Heart right ventricle (tissue), 16 donors: ENCODE data around the gene PLCL2. TPM values are rescaled to one million over a fixed set of nuclear protein-coding genes. Genes with fewer than 3 reads are reported as not detected.
A peak's percentile ranks its signal among the peaks of the same experiment; 100 is the strongest.

Source experiments
- ATAC-seq, 8 donors: fragments of 200-7000 bp; cut with Tn5 transposase; one replicate each; pipeline ENCODE4 v1.9.1; 2020; ENCODE audit warnings: mild to moderate bottlenecking in 8 of 8, moderate library complexity in 8 of 8, moderate number of reproducible peaks in 1 of 8
- DNase-seq, 2 donors: peaks; one replicate each; pipeline ENCODE4 v3.0.0-alpha.2; 2020
- H3K27ac ChIP-seq, 10 donors: fragments of 200-600 bp; sonication (generic) in 2 of 10; one replicate each; pipeline versions ENCODE4 v1.5.0 to v1.8.0; 2020 to 2022; ENCODE audit warnings: mild to moderate bottlenecking in 3 of 10
- H3K27me3 ChIP-seq, 7 donors: fragments of 200-600 bp; one replicate each; pipeline ENCODE4 v1.8.0; 2021 to 2022; ENCODE audit warnings: mild to moderate bottlenecking in 2 of 7
- H3K36me3 ChIP-seq, 9 donors: fragments of 200-600 bp; sonication (generic) in 1 of 9; one replicate each; pipeline versions ENCODE4 v1.5.0 to v1.8.0; 2020 to 2022; ENCODE audit warnings: mild to moderate bottlenecking in 2 of 9
- H3K4me1 ChIP-seq, 9 donors: fragments of 200-600 bp; sonication (generic) in 1 of 9; one replicate each; pipeline versions ENCODE4 v1.5.0 to v1.8.0; 2020 to 2022; ENCODE audit warnings: mild to moderate bottlenecking in 4 of 9
- H3K4me3 ChIP-seq, 10 donors: fragments of 200-600 bp; sonication (generic) in 2 of 10; one replicate each; pipeline versions ENCODE4 v1.5.0 to v1.8.0; 2020 to 2022; ENCODE audit warnings: mild to moderate bottlenecking in 7 of 10, moderate library complexity in 2 of 10
- H3K9me3 ChIP-seq, 11 donors: fragments of 200-600 bp in 10 of 11; sonication (generic) in 2 of 11; one replicate each; pipeline versions ENCODE4 v1.5.0 to v1.8.0; 2013 to 2022; ENCODE audit warnings: mild to moderate bottlenecking in 2 of 11, control low read depth in 1 of 11, moderate library complexity in 1 of 11
- WGBS, 2 donors: extraction: QIAGEN DNeasy Blood & Tissue Kit; methylation state at CpG; one replicate each; pipeline ENCODE4 v1.1.7; 2013; ENCODE audit warnings: inconsistent platforms in 1 of 2; 5-methylcytosine and 5-hydroxymethylcytosine counted together
- intact Hi-C, 10 donors: fragments of 100-400 bp; cut with DNase I; formaldehyde crosslinking; loops; one replicate each; pipeline versions ENCODE4 v1.11.1 to v1.14.2; 2022
- polyA plus RNA-seq, 2 donors: library from polyadenylated mRNA; stranded (reverse); fragments of 200-250 nt; gene quantifications; one replicate each; pipeline ENCODE4 v1.2.3, GENCODE V29; 2013
- total RNA-seq, 10 donors: library from RNA; stranded (reverse); fragmentation: NEBNext Ultra II Directional in 3 of 10; extraction: Animal tissue kit (Norgen Biotek cat#: 25700) in 3 of 10; gene quantifications; one replicate each; pipeline versions ENCODE4 v1.2.1 to v1.2.4, GENCODE V29; 2021 to 2023
- TF ChIP-seq, protein P1 (sequence below), 9 donors: fragments of 200-600 bp; sonication (generic) in 2 of 9; IDR thresholded peaks; one replicate each; pipeline versions ENCODE4 v1.5.0 to v1.8.0; 2021 to 2022; ENCODE audit warnings: antibody characterized with exemption in 9 of 9, mild to moderate bottlenecking in 5 of 9, moderate library complexity in 1 of 9
- donor health status: Arrhythmogenic right ventricular cardiomyopathy.
- donor health status: ischemic (EF 13 %, LVEDD 7.1; RV severe dilation, severe dysfunction).
- donor health status: healthy with polysubstance abuse.
- donor health status: DM: no; HTN: yes; CAD: no.
- donor health status: DM: no; HTN: no; CAD: no.
- donor health status: ischemic (EF 25% LVEDD 6.9; RV normal size, moderate dysfunction).
- donor health status: ischemic (EF 25% LVEDD 5.7; RV mildly dilated, moderate dysfunction).
- donor health status: healthy.
- donor health status: DM: yes; HTN: yes; CAD: no.
- donor health status: Ischemic cardiomyopathy.
- donor health status: ischemic (EF 35%, LVEDD 5.7; RV mildly dilated, moderate dysfunction).
- donor health status: nonischemic (EF 11% LVEDD 7.7; RV severe dilation, severe dysfunction).
- donor health status: DM: yes; HTN: yes; CAD: no.
- donor health status: PGD.
- donor health status: ischemic (EF 29% LVEDD 5.4; RV normal size, mild dysfunction).
- donor health status: nonischemic (EF 23%, LVEDD 6.1; RV moderate dilation, normal function).

The PLCL2 gene
- total and polyA plus RNA-seq, 12 donors: 8.7 to 79.8 (median 53.0) TPM

DNA sequence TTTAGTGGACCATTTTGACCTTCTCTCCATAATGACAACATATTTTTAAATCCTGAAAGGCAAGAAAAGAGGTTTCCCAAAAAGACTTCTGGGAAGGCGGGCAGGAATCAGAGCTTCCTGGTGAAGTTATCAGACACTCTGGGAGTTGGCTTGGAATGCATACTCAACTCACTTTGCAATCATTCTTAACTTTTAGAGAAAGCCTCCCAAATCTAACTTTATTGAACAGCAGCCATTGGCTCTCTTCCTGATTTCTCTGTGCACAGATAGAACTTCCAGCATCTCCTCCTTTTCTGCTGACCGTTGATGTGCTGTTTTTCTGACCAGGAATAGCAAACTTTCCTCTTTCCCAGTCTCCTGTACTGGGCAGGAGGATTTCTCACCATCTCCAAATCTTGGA, 44.6 kb downstream of the PLCL2 start:
- peak in 1 of 8 donors; percentile 34 for ATAC-seq

DNA sequence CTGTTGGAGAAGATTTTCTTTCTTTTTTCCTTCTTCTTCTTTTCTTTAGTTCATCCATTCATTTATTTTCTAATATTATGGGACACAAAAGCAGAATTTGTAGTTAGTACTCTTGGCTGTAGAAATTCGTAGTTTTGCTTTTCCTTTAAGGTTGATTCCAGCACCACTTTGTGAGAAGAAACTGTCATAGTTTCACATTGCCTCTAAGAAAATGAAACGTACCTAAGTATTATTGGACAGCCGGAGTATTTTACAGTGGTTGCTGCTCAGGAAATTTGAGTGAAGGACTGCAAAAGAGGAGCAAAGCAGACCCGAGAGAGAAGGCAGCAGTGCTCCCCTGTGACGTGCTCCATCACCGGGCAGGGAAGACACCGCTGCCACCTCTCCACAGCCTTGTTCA, 48.1 kb downstream of the PLCL2 start:
- intact Hi-C loops: no loop called here
- peaks cover 0 to 5% (median 0%) of the 10 kb centered on the region in 11 donors for H3K9me3 ChIP-seq
- TF ChIP-seq, protein P1, sequence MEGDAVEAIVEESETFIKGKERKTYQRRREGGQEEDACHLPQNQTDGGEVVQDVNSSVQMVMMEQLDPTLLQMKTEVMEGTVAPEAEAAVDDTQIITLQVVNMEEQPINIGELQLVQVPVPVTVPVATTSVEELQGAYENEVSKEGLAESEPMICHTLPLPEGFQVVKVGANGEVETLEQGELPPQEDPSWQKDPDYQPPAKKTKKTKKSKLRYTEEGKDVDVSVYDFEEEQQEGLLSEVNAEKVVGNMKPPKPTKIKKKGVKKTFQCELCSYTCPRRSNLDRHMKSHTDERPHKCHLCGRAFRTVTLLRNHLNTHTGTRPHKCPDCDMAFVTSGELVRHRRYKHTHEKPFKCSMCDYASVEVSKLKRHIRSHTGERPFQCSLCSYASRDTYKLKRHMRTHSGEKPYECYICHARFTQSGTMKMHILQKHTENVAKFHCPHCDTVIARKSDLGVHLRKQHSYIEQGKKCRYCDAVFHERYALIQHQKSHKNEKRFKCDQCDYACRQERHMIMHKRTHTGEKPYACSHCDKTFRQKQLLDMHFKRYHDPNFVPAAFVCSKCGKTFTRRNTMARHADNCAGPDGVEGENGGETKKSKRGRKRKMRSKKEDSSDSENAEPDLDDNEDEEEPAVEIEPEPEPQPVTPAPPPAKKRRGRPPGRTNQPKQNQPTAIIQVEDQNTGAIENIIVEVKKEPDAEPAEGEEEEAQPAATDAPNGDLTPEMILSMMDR (IDR thresholded peaks at IDR 0.05): no peak
- 76 to 78% methylated on average over 7 of the region's 7 CpGs for WGBS, 2 donors
- no peak overlapping the region for H3K4me3 ChIP-seq
- peaks cover 0 to 7% (median 0%) of the 10 kb centered on the region in 9 donors for H3K36me3 ChIP-seq
- H3K4me1 ChIP-seq: peaks cover 0 to 86% (median 69%) of the 10 kb centered on the region in 9 donors
- no peak for DNase-seq
- ATAC-seq: no peak
- no peaks in the 10 kb centered on the region for H3K27me3 ChIP-seq
- no peak overlapping the region for H3K27ac ChIP-seq

More for the DNA sequence above, 44.6 kb downstream of the PLCL2 start:
- no peak overlapping the region for H3K4me3 ChIP-seq
- no peaks in the 10 kb centered on the region for H3K27me3 ChIP-seq
- TF ChIP-seq, protein P1 (IDR thresholded peaks at IDR 0.05): no peak
- peaks cover 0 to 62% (median 40%) of the 10 kb centered on the region in 9 donors for H3K4me1 ChIP-seq
- H3K27ac ChIP-seq: peak overlapping the region in 1 of 10 donors; percentile 34
- 42 to 51% methylated on average over 2 of the region's 2 CpGs for WGBS, 2 donors
- peaks cover 0 to 23% (median 0%) of the 10 kb centered on the region in 11 donors for H3K9me3 ChIP-seq
- DNase-seq: no peak
- peaks cover 0 to 7% (median 0%) of the 10 kb centered on the region in 9 donors for H3K36me3 ChIP-seq
- intact Hi-C loops: no loop called here

DNA sequence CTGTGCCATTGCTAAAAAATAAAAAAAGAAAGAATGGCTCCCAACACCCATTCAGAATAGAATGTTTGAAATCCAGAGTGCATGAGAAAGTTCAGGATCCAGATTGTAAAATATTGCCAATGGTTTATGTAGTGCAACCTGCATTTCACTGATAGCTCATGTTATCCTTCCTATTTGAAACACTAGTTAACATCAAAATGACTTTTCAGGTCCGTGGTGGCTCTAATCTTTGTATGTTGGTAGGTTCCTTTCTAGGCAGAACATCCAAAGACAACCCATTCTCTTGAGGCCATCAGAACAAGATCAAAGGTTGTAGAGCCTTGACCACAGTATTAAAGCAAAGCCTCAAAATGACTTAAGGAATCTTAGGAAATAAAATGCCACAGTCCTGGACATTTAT, 51.0 kb downstream of the PLCL2 start:
- peaks cover 0 to 7% (median 0%) of the 10 kb centered on the region in 9 donors for H3K36me3 ChIP-seq
- intact Hi-C loops: no loop called here
- no peaks in the 10 kb centered on the region for H3K27me3 ChIP-seq
- no peak for DNase-seq
- no peak overlapping the region for H3K27ac ChIP-seq
- no peak overlapping the region for H3K4me3 ChIP-seq
- TF ChIP-seq, protein P1 (IDR thresholded peaks at IDR 0.05): no peak
- peaks cover 0 to 87% (median 61%) of the 10 kb centered on the region in 9 donors for H3K4me1 ChIP-seq
- no peak for ATAC-seq
- H3K9me3 ChIP-seq: peaks cover 0 to 5% (median 0%) of the 10 kb centered on the region in 11 donors
- WGBS, 2 donors: 38 to 45% methylated on average over 1 of the region's 1 CpG

DNA sequence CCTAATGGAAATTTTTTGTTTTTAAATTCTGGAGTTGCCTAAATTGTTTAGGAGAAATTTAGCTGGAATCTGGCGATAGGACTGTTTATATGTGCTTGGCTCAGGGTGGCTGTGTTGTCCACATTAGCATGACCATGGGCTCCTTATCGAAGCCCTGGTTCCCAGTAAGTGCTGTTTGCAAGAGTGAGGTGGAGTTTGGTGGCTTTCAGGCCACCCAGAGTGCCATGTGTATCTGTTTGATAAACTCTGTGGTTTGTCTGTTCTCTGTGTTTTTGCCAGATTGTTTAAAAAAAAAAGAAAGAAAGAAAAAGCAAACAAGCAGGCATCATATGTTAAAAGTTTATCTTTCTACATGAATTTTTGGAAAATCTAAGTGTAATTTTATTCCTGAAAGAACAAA, 51.5 kb downstream of the PLCL2 start:
- peaks cover 0 to 5% (median 0%) of the 10 kb centered on the region in 11 donors for H3K9me3 ChIP-seq
- no peak for ATAC-seq
- H3K27ac ChIP-seq: no peak overlapping the region
- no peaks in the 10 kb centered on the region for H3K27me3 ChIP-seq
- WGBS, 2 donors: 58 to 69% methylated on average over 2 of the region's 2 CpGs
- H3K4me3 ChIP-seq: no peak overlapping the region
- no peak for DNase-seq
- peaks cover 0 to 87% (median 61%) of the 10 kb centered on the region in 9 donors for H3K4me1 ChIP-seq
- intact Hi-C loops: no loop called here
- peaks cover 0 to 7% (median 0%) of the 10 kb centered on the region in 9 donors for H3K36me3 ChIP-seq
- TF ChIP-seq, protein P1 (IDR thresholded peaks at IDR 0.05): no peak
